ACC112 (cell line): ENCODE results near the gene NTRK2.

Experiments
- H2AFZ ChIP-seq: fragments of 200-600 bp; sonication (generic); one replicate; pipeline ENCODE4 v1.6.0; 2017; ENCODE audit warnings: antibody characterized with exemption, low read length; ENCODE audit not compliant: unreplicated experiment
- H3K27ac ChIP-seq: fragments of 200-600 bp; sonication (generic); 2 replicates; pipeline ENCODE4 v1.5.1; 2014; ENCODE audit warnings: low read depth, mild to moderate bottlenecking, antibody characterized with exemption, low read length, moderate library complexity
- H3K27me3 ChIP-seq: fragments of 200-600 bp; sonication (generic); 2 replicates; pipeline ENCODE4 v1.6.1; 2014; ENCODE audit warnings: mild to moderate bottlenecking, antibody characterized with exemption, low read length, moderate library complexity, mixed read lengths; ENCODE audit not compliant: insufficient read depth
- H3K36me3 ChIP-seq: fragments of 200-600 bp; sonication (generic); 2 replicates; pipeline ENCODE4 v1.6.1; 2016; ENCODE audit warnings: mild to moderate bottlenecking, antibody characterized with exemption, low read length, moderate library complexity, mixed read lengths; ENCODE audit not compliant: insufficient read depth
- H3K4me1 ChIP-seq: fragments of 200-600 bp; sonication (generic); one replicate; pipeline ENCODE4 v1.6.1; 2016; ENCODE audit warnings: low read length, mixed read lengths; ENCODE audit not compliant: insufficient read depth, unreplicated experiment, control insufficient read depth
- H3K4me3 ChIP-seq: fragments of 200-600 bp; sonication (generic); 2 replicates; pipeline ENCODE4 v1.5.1; 2014; ENCODE audit warnings: mild to moderate bottlenecking, low read depth, low read length
- H3K79me2 ChIP-seq: fragments of 200-600 bp; sonication (generic); one replicate; pipeline ENCODE4 v1.6.0; 2016; ENCODE audit warnings: low read length; ENCODE audit not compliant: control insufficient read depth, unreplicated experiment, insufficient read depth

The NTRK2 gene

DNA sequence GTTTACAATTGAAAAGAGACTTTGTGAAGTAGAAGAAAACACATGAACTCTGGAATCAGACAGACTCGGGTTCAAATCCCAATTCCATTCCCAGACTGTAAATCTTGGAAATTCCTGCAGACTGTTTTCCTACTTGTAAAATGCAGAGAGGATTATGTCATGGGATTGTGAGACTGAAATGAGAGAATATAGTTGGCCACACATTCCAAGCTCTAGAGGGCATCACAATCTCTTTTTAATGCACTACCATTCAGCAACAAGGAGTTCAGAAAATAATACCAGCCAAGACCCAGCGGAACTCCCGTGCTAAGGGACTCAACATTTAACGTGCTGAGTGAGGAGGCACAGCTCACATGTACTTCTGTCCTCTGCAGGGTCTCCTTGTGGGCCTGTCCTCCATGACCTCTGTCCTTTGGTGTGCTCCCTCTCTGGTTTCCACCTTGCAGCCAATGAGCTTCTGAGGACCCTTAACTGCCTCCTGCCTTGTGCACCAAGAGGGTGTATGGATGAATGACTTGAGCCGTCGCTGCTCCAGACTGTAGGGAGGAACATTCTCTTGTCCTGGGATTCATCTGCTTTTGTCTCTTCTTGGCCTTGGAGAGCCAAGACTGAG, 263.5 kb downstream of the NTRK2 start:
- H3K27me3 ChIP-seq, result no peaks in the 10 kb centered on the region
- H2AFZ ChIP-seq, result no peak overlapping the region
- no peaks in the 10 kb centered on the region for H3K79me2 ChIP-seq
- no peak overlapping the region for H3K27ac ChIP-seq
- no peaks in the 10 kb centered on the region for H3K36me3 ChIP-seq
- no peak overlapping the region for H3K4me3 ChIP-seq
- H3K4me1 ChIP-seq, result no peaks in the 10 kb centered on the region

DNA sequence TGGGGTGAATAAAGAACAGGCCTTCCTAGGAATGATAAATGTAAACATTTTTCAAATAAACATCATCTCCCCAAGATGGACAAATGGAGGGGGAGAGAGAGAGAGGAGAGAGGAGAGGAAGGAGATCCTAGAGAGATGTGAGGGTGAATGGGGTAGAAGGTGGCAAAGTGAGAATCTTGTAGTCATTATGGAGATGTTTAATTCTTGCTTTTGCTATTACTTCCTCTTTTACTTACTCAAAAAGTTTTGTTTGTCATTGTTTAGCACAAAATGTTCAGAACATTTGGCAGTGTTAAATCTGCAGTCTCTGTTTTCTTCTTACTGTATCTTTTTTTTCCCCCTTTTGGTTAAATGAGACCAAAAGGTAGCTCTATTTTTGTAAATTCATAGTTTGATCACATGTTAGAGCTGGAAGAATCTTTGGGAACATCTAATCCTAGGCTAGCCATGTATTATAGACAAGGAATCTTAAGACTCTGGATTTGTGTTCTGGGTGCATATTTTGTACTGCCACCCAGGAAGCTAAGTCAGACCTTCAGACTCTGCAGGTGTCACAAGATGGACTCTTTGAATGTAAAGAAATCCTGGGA, 266.1 kb downstream of the NTRK2 start:
- no peaks in the 10 kb centered on the region for H3K4me1 ChIP-seq
- no peak overlapping the region for H2AFZ ChIP-seq
- H3K79me2 ChIP-seq, result no peaks in the 10 kb centered on the region
- H3K36me3 ChIP-seq, result no peaks in the 10 kb centered on the region
- no peak overlapping the region for H3K4me3 ChIP-seq
- no peaks in the 10 kb centered on the region for H3K27me3 ChIP-seq
- no peak overlapping the region for H3K27ac ChIP-seq

DNA sequence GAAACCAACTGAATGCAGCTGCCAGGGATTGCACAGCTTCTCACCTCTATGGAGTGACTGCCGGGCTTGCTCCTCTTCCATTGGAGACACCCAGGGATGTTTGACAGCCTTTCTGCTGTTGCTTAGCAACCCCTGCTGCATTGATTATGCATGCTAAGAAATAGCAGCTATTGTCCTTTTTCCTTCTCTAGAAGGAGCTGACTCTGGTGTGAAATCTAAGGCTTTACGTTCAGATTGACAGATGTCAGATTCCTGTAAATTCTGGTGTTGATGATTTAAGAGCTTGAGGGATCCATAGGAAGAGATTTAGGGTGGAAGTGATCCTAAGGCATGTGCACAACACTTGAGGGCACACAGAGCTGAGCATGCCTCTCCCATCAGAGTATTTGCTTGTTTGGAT, 267.7 kb downstream of the NTRK2 start:
- no peaks in the 10 kb centered on the region for H3K36me3 ChIP-seq
- no peaks in the 10 kb centered on the region for H3K79me2 ChIP-seq
- no peak overlapping the region for H3K27ac ChIP-seq
- no peaks in the 10 kb centered on the region for H3K27me3 ChIP-seq
- H3K4me3 ChIP-seq, result no peak overlapping the region
- no peak overlapping the region for H2AFZ ChIP-seq
- no peaks in the 10 kb centered on the region for H3K4me1 ChIP-seq

DNA sequence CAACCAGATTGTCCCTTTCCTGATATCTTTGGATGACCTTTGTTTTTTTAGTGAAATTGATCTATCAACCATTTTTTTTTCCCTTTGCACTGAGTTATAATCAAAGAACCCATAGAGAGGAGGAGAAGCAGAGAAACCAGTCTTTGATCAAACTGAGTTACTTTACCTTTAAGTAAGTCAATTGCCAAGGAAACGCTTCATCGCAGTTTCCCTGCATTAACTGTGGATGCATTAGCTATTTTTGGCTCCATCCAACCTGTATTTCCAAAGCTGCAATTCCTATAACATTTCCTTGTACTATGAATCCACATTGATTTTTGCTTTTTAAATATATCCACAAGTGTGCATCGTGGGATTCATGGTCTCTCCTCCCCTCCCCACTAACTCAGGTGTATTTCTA, 268.1 kb downstream of the NTRK2 start:
- Histone ChIP-seq H3K79me2 (no peaks in the 10 kb centered on the region), H2AFZ (no peak overlapping the region), H3K27me3 (no peaks in the 10 kb centered on the region), H3K27ac (no peak overlapping the region), H3K4me3 (no peak overlapping the region), H3K36me3 (no peaks in the 10 kb centered on the region), H3K4me1 (no peaks in the 10 kb centered on the region)

DNA sequence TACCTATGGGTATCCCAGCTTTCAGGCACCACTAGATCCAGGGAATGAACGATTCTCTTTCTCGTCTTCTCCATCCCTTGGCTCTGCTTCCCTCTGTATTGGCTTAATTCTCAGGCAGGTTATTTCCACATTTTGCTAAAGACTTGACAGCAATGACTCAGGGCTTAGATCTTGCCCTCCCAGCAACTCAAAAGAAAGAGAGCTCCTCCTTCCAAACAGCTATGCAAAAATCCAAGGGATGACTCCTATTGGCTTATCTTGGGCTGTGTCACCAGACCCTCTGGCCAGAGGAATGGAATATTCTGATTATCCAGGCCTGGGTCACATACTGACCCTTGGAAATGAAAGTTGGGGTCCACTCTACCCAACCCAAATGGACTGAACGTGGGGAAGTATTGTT, 270.2 kb downstream of the NTRK2 start:
- H3K27me3 ChIP-seq, result no peaks in the 10 kb centered on the region
- H3K27ac ChIP-seq, result no peak overlapping the region
- no peak overlapping the region for H2AFZ ChIP-seq
- no peaks in the 10 kb centered on the region for H3K4me1 ChIP-seq
- H3K79me2 ChIP-seq, result no peaks in the 10 kb centered on the region
- no peak overlapping the region for H3K4me3 ChIP-seq
- H3K36me3 ChIP-seq, result no peaks in the 10 kb centered on the region

DNA sequence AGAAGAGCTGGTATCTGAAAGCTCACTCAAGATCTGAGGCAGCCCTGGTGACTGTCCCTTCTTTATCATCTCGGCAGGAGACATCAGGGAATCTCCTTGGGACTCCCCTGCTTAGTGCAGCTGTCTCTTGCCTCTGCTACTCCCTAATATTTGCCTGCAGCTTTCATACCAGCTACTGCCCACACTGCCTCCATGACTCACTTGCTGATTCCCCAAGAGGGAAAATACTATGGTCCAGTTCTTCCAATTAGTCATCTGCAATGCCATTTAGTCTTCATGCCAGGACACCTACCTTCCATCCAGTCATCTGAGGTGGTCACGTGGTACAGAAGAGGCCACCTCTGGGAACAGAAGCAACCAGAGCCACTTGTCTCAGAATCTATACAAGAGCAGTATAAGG, 270.8 kb downstream of the NTRK2 start:
- Histone ChIP-seq H3K79me2 (no peaks in the 10 kb centered on the region), H3K27me3 (no peaks in the 10 kb centered on the region), H2AFZ (no peak overlapping the region), H3K27ac (no peak overlapping the region), H3K4me3 (no peak overlapping the region), H3K36me3 (no peaks in the 10 kb centered on the region), H3K4me1 (no peaks in the 10 kb centered on the region)

DNA sequence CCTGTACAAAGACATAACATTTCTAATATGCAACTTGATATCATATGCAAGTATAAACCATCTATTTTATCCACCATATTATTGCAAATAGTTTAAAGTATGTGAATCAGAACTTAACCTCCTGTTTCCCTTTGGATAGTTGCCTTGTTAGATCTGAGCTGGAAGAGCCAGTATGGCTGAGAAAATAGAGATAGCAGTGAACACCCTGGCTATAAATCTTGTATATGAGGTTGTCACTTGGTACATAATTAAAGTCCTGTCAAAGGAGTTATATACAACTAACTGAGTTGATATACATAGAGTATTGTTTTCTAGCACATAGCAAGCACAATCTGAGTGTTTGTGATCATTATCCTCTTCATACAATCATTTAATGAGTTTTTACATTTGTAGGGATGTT, 272.3 kb downstream of the NTRK2 start:
- H3K27me3 ChIP-seq, result no peaks in the 10 kb centered on the region
- no peaks in the 10 kb centered on the region for H3K36me3 ChIP-seq
- H3K4me1 ChIP-seq, result no peaks in the 10 kb centered on the region
- no peak overlapping the region for H3K27ac ChIP-seq
- no peak overlapping the region for H3K4me3 ChIP-seq
- no peak overlapping the region for H2AFZ ChIP-seq
- H3K79me2 ChIP-seq, result no peaks in the 10 kb centered on the region

DNA sequence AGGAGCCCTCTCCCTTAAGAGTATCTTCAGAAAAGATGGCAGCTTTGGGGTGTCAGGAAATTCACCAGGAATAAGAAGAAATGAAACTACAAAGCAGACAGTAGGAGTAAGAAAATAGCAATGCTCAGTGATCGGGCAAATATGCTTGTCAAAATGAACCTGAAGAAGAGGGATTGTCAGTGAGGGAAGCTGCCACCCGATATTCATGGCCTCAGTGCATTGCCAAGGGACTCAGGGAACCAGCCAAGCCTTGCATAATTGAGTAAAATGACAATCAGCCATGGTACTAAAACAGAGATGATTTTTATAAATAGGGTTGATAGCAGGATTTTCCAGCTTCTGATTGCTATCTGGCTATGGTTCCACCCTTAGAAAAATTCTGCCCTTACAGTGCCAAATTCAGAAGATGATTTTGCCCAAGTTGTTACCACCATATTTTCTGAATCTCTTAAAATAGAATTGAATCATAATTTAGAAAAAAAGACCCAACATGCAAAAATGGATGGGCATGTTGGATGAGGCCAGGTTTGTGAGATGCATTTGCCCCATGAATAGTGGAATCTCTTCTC, 274.0 kb downstream of the NTRK2 start:
- H3K79me2 ChIP-seq, result no peaks in the 10 kb centered on the region
- no peak overlapping the region for H3K4me3 ChIP-seq
- no peaks in the 10 kb centered on the region for H3K4me1 ChIP-seq
- H2AFZ ChIP-seq, result no peak overlapping the region
- no peak overlapping the region for H3K27ac ChIP-seq
- no peaks in the 10 kb centered on the region for H3K27me3 ChIP-seq
- H3K36me3 ChIP-seq, result no peaks in the 10 kb centered on the region

DNA sequence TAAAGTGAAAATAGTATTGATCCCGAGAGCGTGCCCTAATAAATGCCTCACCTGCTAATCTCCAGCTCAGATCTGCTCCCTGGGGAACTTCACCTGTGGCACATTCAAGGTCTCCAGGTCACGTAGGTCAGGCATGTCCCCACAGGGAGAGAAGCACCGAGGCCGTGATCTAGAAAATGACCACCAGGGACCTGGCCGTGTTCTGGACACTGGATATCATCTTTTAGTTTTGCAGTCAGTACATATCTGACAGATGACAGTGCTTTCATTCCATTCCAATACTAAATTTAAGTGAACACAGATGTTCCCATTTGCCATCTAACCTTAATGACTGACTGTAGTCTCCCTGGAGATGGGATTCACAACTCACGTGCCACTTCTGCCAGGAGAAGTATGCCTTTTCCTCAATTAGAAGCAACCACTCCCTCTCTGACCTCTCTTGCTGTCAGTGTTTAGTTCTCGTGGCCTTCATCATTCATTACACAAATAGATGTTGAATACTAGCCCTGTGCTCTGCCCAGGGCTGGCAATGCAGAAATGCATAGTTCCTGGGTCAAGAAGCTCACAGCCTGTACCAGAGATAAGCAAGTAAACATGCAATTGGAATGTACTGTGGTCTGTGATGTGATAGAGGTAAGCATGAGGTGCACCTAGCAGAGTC, 276.5 kb downstream of the NTRK2 start:
- no peak overlapping the region for H3K4me3 ChIP-seq
- H2AFZ ChIP-seq, result no peak overlapping the region
- H3K4me1 ChIP-seq, result no peaks in the 10 kb centered on the region
- no peaks in the 10 kb centered on the region for H3K27me3 ChIP-seq
- H3K27ac ChIP-seq, result no peak overlapping the region
- no peaks in the 10 kb centered on the region for H3K36me3 ChIP-seq
- no peaks in the 10 kb centered on the region for H3K79me2 ChIP-seq

DNA sequence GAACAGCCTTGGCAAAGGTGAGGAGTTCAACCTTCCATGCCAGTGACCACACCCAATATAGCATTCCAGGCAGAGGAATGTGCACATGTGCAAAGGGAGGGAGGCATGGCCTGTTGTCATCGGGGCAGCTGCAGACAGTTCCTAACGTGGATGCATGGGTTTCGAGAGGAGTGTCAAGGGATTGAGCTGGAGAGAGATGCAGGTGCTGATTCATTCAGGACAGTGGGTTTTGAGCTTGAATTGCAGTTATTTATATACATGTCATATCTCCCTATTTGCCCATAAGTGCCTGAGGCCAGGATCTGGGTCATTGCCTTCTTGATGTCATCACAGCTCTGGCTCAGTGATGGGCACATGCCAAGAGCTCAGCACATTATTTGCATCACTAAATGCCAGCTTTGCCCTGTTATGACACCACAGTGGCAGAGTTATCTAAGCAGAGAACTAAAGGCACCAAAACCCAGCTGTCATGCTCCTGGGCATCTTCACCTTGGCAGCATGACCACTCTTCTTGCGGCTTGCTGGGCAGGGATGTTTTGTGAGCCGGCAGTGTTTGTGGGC, 278.0 kb downstream of the NTRK2 start:
- Histone ChIP-seq H3K4me1 (no peaks in the 10 kb centered on the region), H3K27me3 (no peaks in the 10 kb centered on the region), H3K79me2 (no peaks in the 10 kb centered on the region), H3K4me3 (no peak overlapping the region), H2AFZ (no peak overlapping the region), H3K27ac (no peak overlapping the region), H3K36me3 (no peaks in the 10 kb centered on the region)

DNA sequence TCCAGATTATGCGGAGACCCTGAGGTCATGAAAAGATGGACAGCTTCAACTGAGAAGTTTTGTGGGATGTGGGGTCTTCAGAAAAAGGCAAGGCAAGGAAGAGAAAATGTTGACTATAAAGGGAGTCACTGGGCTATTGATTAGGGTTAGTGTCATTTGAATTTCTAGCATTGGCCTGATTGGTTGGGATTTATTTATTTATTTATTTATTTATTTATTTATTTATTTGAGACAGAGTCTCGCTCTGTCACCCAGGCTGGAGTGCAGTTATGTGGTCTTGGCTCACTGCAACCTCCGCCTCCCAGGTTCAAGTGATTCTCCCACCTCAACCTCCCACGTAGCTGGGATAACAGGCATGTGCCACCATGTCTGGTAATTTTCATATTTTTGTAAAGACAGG, 279.7 kb downstream of the NTRK2 start:
- no peaks in the 10 kb centered on the region for H3K36me3 ChIP-seq
- no peak overlapping the region for H2AFZ ChIP-seq
- no peaks in the 10 kb centered on the region for H3K27me3 ChIP-seq
- no peak overlapping the region for H3K27ac ChIP-seq
- H3K79me2 ChIP-seq, result no peaks in the 10 kb centered on the region
- H3K4me1 ChIP-seq, result no peaks in the 10 kb centered on the region
- no peak overlapping the region for H3K4me3 ChIP-seq
